ENCODE results near the gene SNX13.

The SNX13 gene

GRCh38 chr7:17879075-17879661 is 61.1 kb downstream of the SNX13 start:
- Histone ChIP-seq H3K4me3 (replicated peaks; ENCODE audit: insufficient read depth, low read length) (no peak overlapping the region), H3K27ac (replicated peaks) (no peak overlapping the region), H3K27me3 (ENCODE audit: insufficient read depth, poor library complexity, severe bottlenecking) (no peaks in the 10 kb centered on the region)
- no peak for DNase-seq (ENCODE audit: low read depth in 1 of 2, low spot score in 1 of 2)
- TF ChIP-seq, protein P1, sequence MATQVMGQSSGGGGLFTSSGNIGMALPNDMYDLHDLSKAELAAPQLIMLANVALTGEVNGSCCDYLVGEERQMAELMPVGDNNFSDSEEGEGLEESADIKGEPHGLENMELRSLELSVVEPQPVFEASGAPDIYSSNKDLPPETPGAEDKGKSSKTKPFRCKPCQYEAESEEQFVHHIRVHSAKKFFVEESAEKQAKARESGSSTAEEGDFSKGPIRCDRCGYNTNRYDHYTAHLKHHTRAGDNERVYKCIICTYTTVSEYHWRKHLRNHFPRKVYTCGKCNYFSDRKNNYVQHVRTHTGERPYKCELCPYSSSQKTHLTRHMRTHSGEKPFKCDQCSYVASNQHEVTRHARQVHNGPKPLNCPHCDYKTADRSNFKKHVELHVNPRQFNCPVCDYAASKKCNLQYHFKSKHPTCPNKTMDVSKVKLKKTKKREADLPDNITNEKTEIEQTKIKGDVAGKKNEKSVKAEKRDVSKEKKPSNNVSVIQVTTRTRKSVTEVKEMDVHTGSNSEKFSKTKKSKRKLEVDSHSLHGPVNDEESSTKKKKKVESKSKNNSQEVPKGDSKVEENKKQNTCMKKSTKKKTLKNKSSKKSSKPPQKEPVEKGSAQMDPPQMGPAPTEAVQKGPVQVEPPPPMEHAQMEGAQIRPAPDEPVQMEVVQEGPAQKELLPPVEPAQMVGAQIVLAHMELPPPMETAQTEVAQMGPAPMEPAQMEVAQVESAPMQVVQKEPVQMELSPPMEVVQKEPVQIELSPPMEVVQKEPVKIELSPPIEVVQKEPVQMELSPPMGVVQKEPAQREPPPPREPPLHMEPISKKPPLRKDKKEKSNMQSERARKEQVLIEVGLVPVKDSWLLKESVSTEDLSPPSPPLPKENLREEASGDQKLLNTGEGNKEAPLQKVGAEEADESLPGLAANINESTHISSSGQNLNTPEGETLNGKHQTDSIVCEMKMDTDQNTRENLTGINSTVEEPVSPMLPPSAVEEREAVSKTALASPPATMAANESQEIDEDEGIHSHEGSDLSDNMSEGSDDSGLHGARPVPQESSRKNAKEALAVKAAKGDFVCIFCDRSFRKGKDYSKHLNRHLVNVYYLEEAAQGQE (IDR thresholded peaks at IDR 0.05; ENCODE audit: insufficient replicate concordance, low read depth), result no peak
- TF ChIP-seq POLR2AphosphoS5 (IDR thresholded peaks at IDR 0.05; ENCODE audit: low read depth) (no peak), SPI1 (IDR thresholded peaks at IDR 0.05; ENCODE audit: borderline replicate concordance, low read depth) (no peak), CTCF (IDR thresholded peaks at IDR 0.05; ENCODE audit: insufficient read depth, low read length) (no peak), GABPA (IDR thresholded peaks at IDR 0.05; ENCODE audit: low read depth) (no peak)

- H3K27me3 ChIP-seq (ENCODE audit: insufficient read depth, poor library complexity, severe bottlenecking), result no peaks in the 10 kb centered on the region
- no peak overlapping the region for H3K27ac ChIP-seq (replicated peaks)
- no peak overlapping the region for H3K4me3 ChIP-seq (replicated peaks; ENCODE audit: insufficient read depth, low read length)
- TF ChIP-seq, protein P1 (IDR thresholded peaks at IDR 0.05; ENCODE audit: insufficient replicate concordance, low read depth), result no peak
- no peak for TF ChIP-seq CTCF (IDR thresholded peaks at IDR 0.05; ENCODE audit: insufficient read depth, low read length)
- no peak for TF ChIP-seq GABPA (IDR thresholded peaks at IDR 0.05; ENCODE audit: low read depth)
- TF ChIP-seq POLR2AphosphoS5 (IDR thresholded peaks at IDR 0.05; ENCODE audit: low read depth), result no peak
- no peak for TF ChIP-seq SPI1 (IDR thresholded peaks at IDR 0.05; ENCODE audit: borderline replicate concordance, low read depth)
- DNase-seq (ENCODE audit: low read depth in 1 of 2, low spot score in 1 of 2), result no peak
These were observed 61.7 kb downstream of the SNX13 start for GRCh38 chr7:17878627-17879026.

- Histone ChIP-seq H3K4me3 (replicated peaks; ENCODE audit: insufficient read depth, low read length) (no peak overlapping the region), H3K27me3 (ENCODE audit: insufficient read depth, poor library complexity, severe bottlenecking) (no peaks in the 10 kb centered on the region), H3K27ac (replicated peaks) (no peak overlapping the region)
- no peak for DNase-seq (ENCODE audit: low read depth in 1 of 2, low spot score in 1 of 2)
- no peak for TF ChIP-seq CTCF (IDR thresholded peaks at IDR 0.05; ENCODE audit: insufficient read depth, low read length)
- no peak for TF ChIP-seq GABPA (IDR thresholded peaks at IDR 0.05; ENCODE audit: low read depth)
- TF ChIP-seq, protein P1 (IDR thresholded peaks at IDR 0.05; ENCODE audit: insufficient replicate concordance, low read depth), result no peak
- no peak for TF ChIP-seq POLR2AphosphoS5 (IDR thresholded peaks at IDR 0.05; ENCODE audit: low read depth)
- no peak for TF ChIP-seq SPI1 (IDR thresholded peaks at IDR 0.05; ENCODE audit: borderline replicate concordance, low read depth)
These were observed 68.3 kb downstream of the SNX13 start for GRCh38 chr7:17871815-17872533.

Measured in HL-60 (cell line).